HepG2 (cell line): ENCODE measurements around the gene LARP1. TPM values are rescaled to one million over a fixed set of nuclear protein-coding genes. Genes with fewer than 3 reads are reported as not detected.

Experiments used
- ATAC-seq: fragments of 200-7000 bp; cut with Tn5 transposase; 3 replicates; pipeline ENCODE4 v1.9.1; 2020; ENCODE audit warnings: mild to moderate bottlenecking, moderate library complexity
- BruUV-seq: library from RNA; stranded (reverse); fragments of 400-500 nt; replicated peaks from 2 replicates; lab custom pipeline; 2021; lab: Mats Ljungman, UMichigan
- CTCF ChIA-PET: fragments of 300-600 bp; formaldehyde crosslinking; extraction: SDS; loops from one replicate; lab custom pipeline; 2021; ENCODE audit warnings: low total read pairs, inconsistent platforms, low intra/inter-chr PET ratio; lab: Yijun Ruan, JAX
- POLR2A ChIA-PET: fragments of 350-600 bp; sonication (Branson Sonifier 250); formaldehyde crosslinking; loops from one replicate; lab custom pipeline; 2020; ENCODE audit warnings: antibody characterized with exemption, inconsistent platforms; lab: Yijun Ruan, JAX
- DNase-seq: peaks from one replicate; pipeline ENCODE4 v3.0.0-alpha.2; 2015; ENCODE audit warnings: low spot score
- FAIRE-seq: peaks from 3 replicates; lab custom pipeline; 2011; peaks lifted over from hg19 to GRCh38; lab: Jason Lieb, UNC
- H2AFZ ChIP-seq: one replicate; pipeline ENCODE4 v1.6.1; 2011; ENCODE audit warnings: low read length, inconsistent platforms
- H3K27ac ChIP-seq: fragments of 300-600 bp; 3 replicates; pipeline ENCODE4 v1.8.0; 2011; ENCODE audit warnings: mixed run types, mild to moderate bottlenecking, mixed read lengths, low read length, inconsistent platforms; ENCODE audit not compliant: insufficient read depth; ENCODE audit errors: extremely low read length
- H3K27me3 ChIP-seq, 2 experiments: fragments of 200-600 bp in 1 of 2; 2 replicates in 1 of 2; 3 replicates in 1 of 2; pipeline versions ENCODE4 v1.6.0 to v1.8.0; 2011; ENCODE audit warnings: low read length in 2 of 2, mild to moderate bottlenecking in 2 of 2, moderate library complexity in 2 of 2, inconsistent platforms in 1 of 2; ENCODE audit not compliant: insufficient read depth in 2 of 2, control insufficient read depth in 1 of 2
- H3K36me3 ChIP-seq, 2 experiments: fragments of 200-600 bp in 1 of 2; replicated peaks in 1 of 2; 2 replicates in 1 of 2; 3 replicates in 1 of 2; pipeline versions ENCODE4 v1.5.1 to v1.8.0; 2011; ENCODE audit warnings: low read length in 2 of 2, inconsistent platforms in 1 of 2; ENCODE audit not compliant: insufficient read depth in 2 of 2, control insufficient read depth in 1 of 2
- H3K4me1 ChIP-seq: 2 replicates; pipeline ENCODE4 v1.5.1; 2012; ENCODE audit warnings: low read length, inconsistent platforms; ENCODE audit not compliant: insufficient read depth
- H3K4me2 ChIP-seq: 2 replicates; pipeline ENCODE4 v1.6.0; 2011; ENCODE audit warnings: low read depth, low read length, inconsistent platforms
- H3K4me3 ChIP-seq, 3 experiments: fragments of 200-600 bp in 1 of 3; sonication (generic), shearing (Covaris generic) in 1 of 3; replicated peaks in 1 of 3; 2 replicates each; pipeline ENCODE4 v1.5.1; 2011 to 2016; ENCODE audit warnings: low read length in 3 of 3, inconsistent platforms in 2 of 3, low read depth in 2 of 3, mild to moderate bottlenecking in 2 of 3, control low read depth in 1 of 3, mixed read lengths in 1 of 3; ENCODE audit not compliant: insufficient read depth in 1 of 3
- H3K79me2 ChIP-seq: one replicate; pipeline ENCODE4 v1.6.1; 2011; ENCODE audit warnings: low read length, inconsistent platforms; ENCODE audit not compliant: insufficient read depth
- H3K9ac ChIP-seq: 2 replicates; pipeline ENCODE4 v1.6.0; 2011; ENCODE audit warnings: mild to moderate bottlenecking, low read depth, low read length, inconsistent platforms; ENCODE audit not compliant: insufficient read depth
- H3K9me3 ChIP-seq: 2 replicates; pipeline ENCODE4 v1.5.1; 2012; ENCODE audit warnings: mild to moderate bottlenecking, low read length
- H4K20me1 ChIP-seq: 2 replicates; pipeline ENCODE4 v1.6.0; 2011; ENCODE audit warnings: inconsistent platforms, mild to moderate bottlenecking, low read length, moderate library complexity; ENCODE audit not compliant: insufficient read depth
- CEBPB ChIP-seq: IDR thresholded peaks from 2 replicates; pipeline ENCODE4 v1.6.1; 2011; ENCODE audit warnings: low read depth, low read length, improper control_type of control experiment, borderline replicate concordance
- HNF4G ChIP-seq, 2 experiments: sonication (generic) in 1 of 2; formaldehyde crosslinking in 1 of 2; IDR thresholded peaks; 2 replicates each; pipeline versions ENCODE4 v1.4.0 to v1.6.1; 2011 to 2020; ENCODE audit warnings: borderline replicate concordance in 2 of 2, low read depth in 2 of 2, mild to moderate bottlenecking in 2 of 2, low read length in 1 of 2, missing genetic modification reagents in 1 of 2, moderate library complexity in 1 of 2
- KLF6 ChIP-seq: IDR thresholded peaks from 2 replicates; pipeline ENCODE4 v1.8.0; 2016; ENCODE audit warnings: missing biosample characterization, missing genetic modification reagents
- SOX13 ChIP-seq, 3 experiments: fragments of 450-650 bp in 1 of 3; sonication (generic) in 1 of 3; formaldehyde crosslinking in 1 of 3; IDR thresholded peaks in 2 of 3; conservative IDR thresholded peaks in 1 of 3; 2 replicates each; pipeline versions ENCODE4 v1.5.0 to v1.6.1; 2016 to 2020; ENCODE audit warnings: antibody characterized with exemption in 1 of 3, mild to moderate bottlenecking in 1 of 3, missing compliant biosample characterization in 1 of 3, missing genetic modification reagents in 1 of 3, moderate library complexity in 1 of 3
- TMF1 ChIP-seq: sonication (generic); formaldehyde crosslinking; IDR thresholded peaks from 2 replicates; pipeline ENCODE4 v1.8.1; 2022; ENCODE audit warnings: low read depth, missing genetic modification reagents
- ZNF768 ChIP-seq: sonication (generic); formaldehyde crosslinking; IDR thresholded peaks from 2 replicates; pipeline ENCODE4 v1.4.0; 2020; ENCODE audit warnings: missing genetic modification reagents
- ZSCAN21 ChIP-seq: sonication (generic); formaldehyde crosslinking; IDR thresholded peaks from 2 replicates; pipeline ENCODE4 v1.8.0; 2022; ENCODE audit warnings: mild to moderate bottlenecking, missing genetic modification reagents, moderate library complexity, borderline replicate concordance
- WGBS: methylation state at CpG from one replicate; pipeline ENCODE4 v1.1.6; 2017; ENCODE audit warnings: low lambda C conversion rate; 5-methylcytosine and 5-hydroxymethylcytosine counted together
- in situ Hi-C: cut with HindIII; loops from 2 replicates; pipeline ENCODE4 v1.10.0; 2017; ENCODE audit warnings: low pct_unique_long_range_greater_than_20kb; ENCODE audit not compliant: extremely low pct_ligation_motif_present
- intact Hi-C: fragments of 100-400 bp; cut with micrococcal nuclease; formaldehyde crosslinking; loops from one replicate; pipeline ENCODE4 v1.10.0; 2022; ENCODE audit not compliant: unreplicated experiment
- polyA plus RNA-seq, 8 experiments: library from polyadenylated mRNA; depleted of rRNA in 3 of 8; stranded (reverse) in 7 of 8; unstranded in 1 of 8; fragments of >200 nt; fragmentation: Illumina TruSeq in 4 of 8; extraction: Trizol in 4 of 8; gene quantifications; 2 replicates each; pipeline versions ENCODE4 v1.2.1 to v1.2.3, GENCODE V29; 2011 to 2016; ENCODE audit warnings: low read depth in 4 of 8, missing spikeins in 1 of 8, mixed read lengths in 1 of 8; ENCODE audit not compliant: insufficient read depth in 1 of 8
- total RNA-seq, 5 experiments: library from RNA; depleted of rRNA; stranded (reverse); fragments of >200 nt; fragmentation: Illumina TruSeq; extraction: Trizol; gene quantifications; 2 replicates each; pipeline ENCODE4 v1.2.3, GENCODE V29; 2016; ENCODE audit warnings: low read depth in 1 of 5
- TF ChIP-seq, protein P1 (sequence below): sonication (generic); formaldehyde crosslinking; IDR thresholded peaks from 2 replicates; pipeline ENCODE4 v1.4.0; 2020; ENCODE audit warnings: missing genetic modification reagents, borderline replicate concordance
- TF ChIP-seq, protein P2 (sequence below): sonication (generic); formaldehyde crosslinking; IDR thresholded peaks from 2 replicates; pipeline ENCODE4 v1.4.0; 2020; ENCODE audit warnings: low read depth, mild to moderate bottlenecking, missing genetic modification reagents
- TF ChIP-seq, protein P3 (sequence below): sonication (generic); formaldehyde crosslinking; IDR thresholded peaks from 2 replicates; pipeline ENCODE4 v1.4.0; 2020; ENCODE audit warnings: missing genetic modification reagents

LARP1 gene
- total and polyA plus RNA-seq, 2 of the 13 experiments (the other 11 are each of a cell fraction or from before 2014, with no cell fraction given), result 45.2 to 61.4 TPM

DNA sequence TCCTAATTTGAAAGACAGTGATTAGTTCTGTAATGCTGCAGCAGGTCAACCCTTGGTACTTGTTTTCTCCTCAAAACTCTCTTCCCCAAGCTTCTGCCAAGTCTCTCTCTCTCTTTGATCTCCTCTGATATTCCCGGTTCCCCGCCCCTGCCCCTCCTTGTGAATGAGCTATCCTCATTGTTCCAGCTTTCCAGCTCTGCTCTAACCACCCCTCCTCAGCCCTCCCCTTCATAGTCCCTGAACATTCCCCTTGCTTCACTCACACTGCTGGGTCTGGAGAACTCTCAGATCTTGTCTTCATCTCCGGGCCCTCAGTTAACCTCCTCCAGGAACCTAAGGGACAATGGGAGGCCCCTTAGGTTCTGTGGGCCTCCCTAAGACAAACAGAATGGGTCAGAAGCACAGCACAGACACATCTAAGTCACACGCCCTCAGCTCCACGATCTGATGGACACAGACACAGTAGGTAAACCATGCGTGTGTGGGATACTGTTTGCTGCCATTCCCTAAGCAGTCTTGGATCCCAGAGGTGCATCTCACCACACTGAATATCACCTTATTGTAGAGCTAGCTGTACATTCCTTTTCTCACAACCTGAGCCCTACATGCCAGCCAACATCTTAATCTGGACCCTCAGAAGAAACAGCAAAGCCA is 17.4 kb upstream of the LARP1 start (continued):
- TF ChIP-seq SOX13 (IDR thresholded peaks at IDR 0.05) (peak; percentile 56; the same call in 1 of the 2 replicates), SOX13 (CRISPR knock-in tag; conservative IDR thresholded peaks at IDR 0.05 in 1 of 2, IDR thresholded peaks at IDR 0.05 in 1 of 2) (peak in 1 of 2 experiments; percentile 77; a peak in 2 of 4 replicates), HNF4G (IDR thresholded peaks at IDR 0.05; ENCODE audit: borderline replicate concordance, low read depth, low read length) (no peak), HNF4G (CRISPR knock-in tag; IDR thresholded peaks at IDR 0.05; ENCODE audit: borderline replicate concordance, low read depth) (no peak), TMF1 (CRISPR knock-in tag) (no peak), KLF6 (no peak)
- TF ChIP-seq, protein P1, sequence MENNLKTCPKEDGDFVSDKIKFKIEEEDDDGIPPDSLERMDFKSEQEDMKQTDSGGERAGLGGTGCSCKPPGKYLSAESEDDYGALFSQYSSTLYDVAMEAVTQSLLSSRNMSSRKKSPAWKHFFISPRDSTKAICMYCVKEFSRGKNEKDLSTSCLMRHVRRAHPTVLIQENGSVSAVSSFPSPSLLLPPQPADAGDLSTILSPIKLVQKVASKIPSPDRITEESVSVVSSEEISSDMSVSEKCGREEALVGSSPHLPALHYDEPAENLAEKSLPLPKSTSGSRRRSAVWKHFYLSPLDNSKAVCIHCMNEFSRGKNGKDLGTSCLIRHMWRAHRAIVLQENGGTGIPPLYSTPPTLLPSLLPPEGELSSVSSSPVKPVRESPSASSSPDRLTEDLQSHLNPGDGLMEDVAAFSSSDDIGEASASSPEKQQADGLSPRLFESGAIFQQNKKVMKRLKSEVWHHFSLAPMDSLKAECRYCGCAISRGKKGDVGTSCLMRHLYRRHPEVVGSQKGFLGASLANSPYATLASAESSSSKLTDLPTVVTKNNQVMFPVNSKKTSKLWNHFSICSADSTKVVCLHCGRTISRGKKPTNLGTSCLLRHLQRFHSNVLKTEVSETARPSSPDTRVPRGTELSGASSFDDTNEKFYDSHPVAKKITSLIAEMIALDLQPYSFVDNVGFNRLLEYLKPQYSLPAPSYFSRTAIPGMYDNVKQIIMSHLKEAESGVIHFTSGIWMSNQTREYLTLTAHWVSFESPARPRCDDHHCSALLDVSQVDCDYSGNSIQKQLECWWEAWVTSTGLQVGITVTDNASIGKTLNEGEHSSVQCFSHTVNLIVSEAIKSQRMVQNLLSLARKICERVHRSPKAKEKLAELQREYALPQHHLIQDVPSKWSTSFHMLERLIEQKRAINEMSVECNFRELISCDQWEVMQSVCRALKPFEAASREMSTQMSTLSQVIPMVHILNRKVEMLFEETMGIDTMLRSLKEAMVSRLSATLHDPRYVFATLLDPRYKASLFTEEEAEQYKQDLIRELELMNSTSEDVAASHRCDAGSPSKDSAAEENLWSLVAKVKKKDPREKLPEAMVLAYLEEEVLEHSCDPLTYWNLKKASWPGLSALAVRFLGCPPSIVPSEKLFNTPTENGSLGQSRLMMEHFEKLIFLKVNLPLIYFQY (CRISPR knock-in tag), result no peak

DNA sequence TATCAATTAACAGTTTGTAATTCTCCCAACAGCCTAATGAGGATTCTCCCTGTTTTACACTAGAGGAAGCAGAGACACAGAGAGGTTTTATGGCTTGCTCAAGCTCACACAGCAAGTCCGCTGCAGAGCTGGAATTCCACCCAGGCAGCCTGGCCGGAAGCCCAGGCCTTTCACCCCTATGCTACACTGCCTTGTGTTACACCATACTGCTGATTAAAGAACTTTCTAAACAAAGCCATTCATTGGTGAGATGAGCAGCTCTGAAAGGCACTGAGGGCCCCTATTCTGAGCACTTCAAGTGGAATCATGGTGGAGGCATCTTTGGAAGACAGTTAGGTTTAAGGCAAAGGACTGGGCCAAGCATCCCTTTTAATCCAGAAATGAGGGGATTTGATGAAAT is 14.7 kb upstream of the LARP1 start:
- CTCF ChIA-PET, result no interaction called here
- H3K27ac ChIP-seq, result no peak overlapping the region
- BruUV-seq, result no TSS peak
- no CpG with 5 or more reads among the region's 2 CpGs for WGBS
- no peaks in the 10 kb centered on the region for H3K27me3 ChIP-seq
- FAIRE-seq, result no peak
- in situ Hi-C loops, result no loop called here
- ATAC-seq, result peak; percentile 65
- H3K9ac ChIP-seq, result no peak overlapping the region
- intact Hi-C loops, result loop anchor here (1.0 kb wide), 1 partner anchor 12 kb away; no protein-coding TSS in a partner anchor
- TF ChIP-seq ZSCAN21 (CRISPR knock-in tag) (no peak), CEBPB (peak; percentile 23; the same call in 1 of the 2 replicates), ZNF768 (peak; percentile 94)
- TF ChIP-seq, protein P2, sequence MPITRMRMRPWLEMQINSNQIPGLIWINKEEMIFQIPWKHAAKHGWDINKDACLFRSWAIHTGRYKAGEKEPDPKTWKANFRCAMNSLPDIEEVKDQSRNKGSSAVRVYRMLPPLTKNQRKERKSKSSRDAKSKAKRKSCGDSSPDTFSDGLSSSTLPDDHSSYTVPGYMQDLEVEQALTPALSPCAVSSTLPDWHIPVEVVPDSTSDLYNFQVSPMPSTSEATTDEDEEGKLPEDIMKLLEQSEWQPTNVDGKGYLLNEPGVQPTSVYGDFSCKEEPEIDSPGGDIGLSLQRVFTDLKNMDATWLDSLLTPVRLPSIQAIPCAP (CRISPR knock-in tag), result no peak
- TF ChIP-seq, protein P3, sequence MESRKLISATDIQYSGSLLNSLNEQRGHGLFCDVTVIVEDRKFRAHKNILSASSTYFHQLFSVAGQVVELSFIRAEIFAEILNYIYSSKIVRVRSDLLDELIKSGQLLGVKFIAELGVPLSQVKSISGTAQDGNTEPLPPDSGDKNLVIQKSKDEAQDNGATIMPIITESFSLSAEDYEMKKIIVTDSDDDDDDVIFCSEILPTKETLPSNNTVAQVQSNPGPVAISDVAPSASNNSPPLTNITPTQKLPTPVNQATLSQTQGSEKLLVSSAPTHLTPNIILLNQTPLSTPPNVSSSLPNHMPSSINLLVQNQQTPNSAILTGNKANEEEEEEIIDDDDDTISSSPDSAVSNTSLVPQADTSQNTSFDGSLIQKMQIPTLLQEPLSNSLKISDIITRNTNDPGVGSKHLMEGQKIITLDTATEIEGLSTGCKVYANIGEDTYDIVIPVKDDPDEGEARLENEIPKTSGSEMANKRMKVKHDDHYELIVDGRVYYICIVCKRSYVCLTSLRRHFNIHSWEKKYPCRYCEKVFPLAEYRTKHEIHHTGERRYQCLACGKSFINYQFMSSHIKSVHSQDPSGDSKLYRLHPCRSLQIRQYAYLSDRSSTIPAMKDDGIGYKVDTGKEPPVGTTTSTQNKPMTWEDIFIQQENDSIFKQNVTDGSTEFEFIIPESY, result peak; percentile 64; the same call in 1 of the 2 replicates
- H4K20me1 ChIP-seq, result no peaks in the 10 kb centered on the region
- H3K4me2 ChIP-seq, result no peak overlapping the region
- H2AFZ ChIP-seq, result no peak overlapping the region
- H3K4me1 ChIP-seq, result peaks cover 31% of the 10 kb centered on the region
- no peaks in the 10 kb centered on the region for H3K36me3 ChIP-seq
- POLR2A ChIA-PET, result interaction anchor here (1.1 kb wide), 1 partner anchor 58 kb away, joined by 5 read pairs; no protein-coding TSS in a partner anchor
- H3K9me3 ChIP-seq, result no peaks in the 10 kb centered on the region
- H3K4me3 ChIP-seq, result no peak overlapping the region
- no peaks in the 10 kb centered on the region for H3K79me2 ChIP-seq
- no peak for DNase-seq
